Measurements from ENCODE around the gene VTI1A.

The VTI1A gene

GRCh38 chr10:112429654-112430230 lies 17.3 kb upstream of the VTI1A start:
- no peak for TF ChIP-seq MYC (IDR thresholded peaks at IDR 0.05; ENCODE audit: low read depth, low read length)
- TF ChIP-seq CTCF (IDR thresholded peaks at IDR 0.05; ENCODE audit: low read depth, low read length) = no peak
- no peak for TF ChIP-seq POLR2A (IDR thresholded peaks at IDR 0.05; ENCODE audit: extremely low read depth, insufficient read length)
- no peak for TF ChIP-seq MAX (IDR thresholded peaks at IDR 0.05; ENCODE audit: low read depth, low read length)
- H3K4me3 ChIP-seq (ENCODE audit: low read depth, low read length) = no peak overlapping the region
- DNase-seq (ENCODE audit: low read depth) = no peak

GRCh38 chr10:112433136-112433535 lies 13.9 kb upstream of the VTI1A start:
- DNase-seq (ENCODE audit: low read depth) = no peak
- TF ChIP-seq MYC (IDR thresholded peaks at IDR 0.05; ENCODE audit: low read depth, low read length) = no peak
- no peak for TF ChIP-seq CTCF (IDR thresholded peaks at IDR 0.05; ENCODE audit: low read depth, low read length)
- no peak overlapping the region for H3K4me3 ChIP-seq (ENCODE audit: low read depth, low read length)

GRCh38 chr10:112434988-112435619 lies 11.9 kb upstream of the VTI1A start:
- no peak for TF ChIP-seq MYC (IDR thresholded peaks at IDR 0.05; ENCODE audit: low read depth, low read length)
- TF ChIP-seq CTCF (IDR thresholded peaks at IDR 0.05; ENCODE audit: low read depth, low read length) = no peak
- TF ChIP-seq POLR2A (IDR thresholded peaks at IDR 0.05; ENCODE audit: extremely low read depth, insufficient read length) = no peak
- no peak for TF ChIP-seq MAX (IDR thresholded peaks at IDR 0.05; ENCODE audit: low read depth, low read length)
- no peak overlapping the region for H3K4me3 ChIP-seq (ENCODE audit: low read depth, low read length)
- peak; percentile 48 for DNase-seq (ENCODE audit: low read depth)

- no peak overlapping the region for H3K4me3 ChIP-seq (ENCODE audit: low read depth, low read length)
- DNase-seq (ENCODE audit: low read depth) = no peak
- TF ChIP-seq MYC (IDR thresholded peaks at IDR 0.05; ENCODE audit: low read depth, low read length) = no peak
- no peak for TF ChIP-seq CTCF (IDR thresholded peaks at IDR 0.05; ENCODE audit: low read depth, low read length)
- TF ChIP-seq MAX (IDR thresholded peaks at IDR 0.05; ENCODE audit: low read depth, low read length) = no peak
- no peak for TF ChIP-seq POLR2A (IDR thresholded peaks at IDR 0.05; ENCODE audit: extremely low read depth, insufficient read length)
Measured at GRCh38 chr10:112438356-112438755, 8.7 kb upstream of the VTI1A start.

- TF ChIP-seq MAX (IDR thresholded peaks at IDR 0.05; ENCODE audit: low read depth, low read length) (no peak), MYC (IDR thresholded peaks at IDR 0.05; ENCODE audit: low read depth, low read length) (no peak), POLR2A (IDR thresholded peaks at IDR 0.05; ENCODE audit: extremely low read depth, insufficient read length) (no peak), CTCF (IDR thresholded peaks at IDR 0.05; ENCODE audit: low read depth, low read length) (no peak)
- H3K4me3 ChIP-seq (ENCODE audit: low read depth, low read length) = no peak overlapping the region
Measured at GRCh38 chr10:112441520-112441919, 5.5 kb upstream of the VTI1A start.

More at GRCh38 chr10:112441520-112441919, 5.5 kb upstream of the VTI1A start:
- no peak for DNase-seq (ENCODE audit: low read depth)

Measured in NB4 (cell line).